Measurements from ENCODE around the gene SLC12A6.

DNA sequence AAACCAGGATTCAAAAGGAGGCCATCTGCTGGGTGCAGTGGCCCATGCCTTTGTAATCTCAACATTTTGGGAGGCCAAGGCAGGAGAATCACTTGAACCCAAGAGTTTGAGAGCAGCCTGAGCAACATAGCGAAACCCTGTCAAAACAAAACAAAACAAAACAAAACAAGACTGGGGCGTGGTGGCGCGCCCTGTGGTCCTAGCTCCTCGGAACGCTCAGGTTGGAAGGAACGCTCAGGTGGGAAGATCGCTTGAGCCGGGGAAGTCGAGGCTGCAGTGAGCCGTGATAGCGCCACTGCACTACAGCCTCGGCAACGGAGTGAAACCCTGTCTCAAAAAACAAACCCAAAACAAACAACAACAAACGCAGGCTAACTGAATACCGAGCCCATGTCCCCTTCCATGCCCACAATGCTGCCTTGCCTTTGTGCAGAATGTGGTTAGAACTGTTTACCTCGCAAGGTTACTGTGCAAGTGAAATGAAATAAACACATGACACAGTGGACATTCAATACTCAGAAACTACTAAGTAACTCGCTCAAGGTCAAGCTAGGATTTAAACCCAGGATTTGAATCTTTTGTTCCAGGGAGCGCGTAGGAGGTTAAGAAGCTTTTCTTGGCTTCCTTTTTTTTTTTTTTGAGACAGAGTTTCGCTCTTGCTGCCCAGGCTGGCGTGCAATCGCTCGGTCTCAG lies 113.5 kb downstream of the SLC12A6 start:
- TF ChIP-seq, protein P1, sequence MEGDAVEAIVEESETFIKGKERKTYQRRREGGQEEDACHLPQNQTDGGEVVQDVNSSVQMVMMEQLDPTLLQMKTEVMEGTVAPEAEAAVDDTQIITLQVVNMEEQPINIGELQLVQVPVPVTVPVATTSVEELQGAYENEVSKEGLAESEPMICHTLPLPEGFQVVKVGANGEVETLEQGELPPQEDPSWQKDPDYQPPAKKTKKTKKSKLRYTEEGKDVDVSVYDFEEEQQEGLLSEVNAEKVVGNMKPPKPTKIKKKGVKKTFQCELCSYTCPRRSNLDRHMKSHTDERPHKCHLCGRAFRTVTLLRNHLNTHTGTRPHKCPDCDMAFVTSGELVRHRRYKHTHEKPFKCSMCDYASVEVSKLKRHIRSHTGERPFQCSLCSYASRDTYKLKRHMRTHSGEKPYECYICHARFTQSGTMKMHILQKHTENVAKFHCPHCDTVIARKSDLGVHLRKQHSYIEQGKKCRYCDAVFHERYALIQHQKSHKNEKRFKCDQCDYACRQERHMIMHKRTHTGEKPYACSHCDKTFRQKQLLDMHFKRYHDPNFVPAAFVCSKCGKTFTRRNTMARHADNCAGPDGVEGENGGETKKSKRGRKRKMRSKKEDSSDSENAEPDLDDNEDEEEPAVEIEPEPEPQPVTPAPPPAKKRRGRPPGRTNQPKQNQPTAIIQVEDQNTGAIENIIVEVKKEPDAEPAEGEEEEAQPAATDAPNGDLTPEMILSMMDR (IDR thresholded peaks at IDR 0.05), result peak; percentile 42
- no peak for TF ChIP-seq ZFX (IDR thresholded peaks at IDR 0.05; ENCODE audit: borderline replicate concordance)
